OCI-LY3 (cell line): ENCODE results near the gene PAPOLB.

Experiments
- H2AFZ ChIP-seq: fragments of 200-600, 300-600 bp; shearing (Covaris generic); 2 replicates; pipeline ENCODE4 v1.6.0; 2014; ENCODE audit warnings: antibody characterized with exemption, low read depth, low read length
- H3K27ac ChIP-seq: fragments of 200-600, 300-600 bp; sonication (generic); 2 replicates; pipeline ENCODE4 v1.5.1; 2014; ENCODE audit warnings: mild to moderate bottlenecking, low read length, moderate library complexity, mixed read lengths
- H3K27me3 ChIP-seq: fragments of 200-600, 300-600 bp; sonication (generic); 2 replicates; pipeline ENCODE4 v1.6.1; 2014; ENCODE audit warnings: low read depth, low read length, mixed read lengths
- H3K36me3 ChIP-seq: fragments of 200-600, 300-600 bp; sonication (generic); replicated peaks from 2 replicates; pipeline ENCODE3; 2014; ENCODE audit warnings: low read depth, low read length, mixed read lengths
- H3K4me1 ChIP-seq: fragments of 300-600, 200-600 bp; sonication (generic); 2 replicates; pipeline ENCODE4 v1.6.1; 2014; ENCODE audit warnings: low read length, mixed read lengths
- H3K4me2 ChIP-seq: fragments of 200-600, 300-600 bp; sonication (generic); 2 replicates; pipeline ENCODE4 v1.6.1; 2014; ENCODE audit warnings: low read length, mixed read lengths
- H3K4me3 ChIP-seq: fragments of 300-600, 200-600 bp; sonication (generic); 2 replicates; pipeline ENCODE4 v1.5.1; 2014; ENCODE audit warnings: antibody characterized with exemption, mild to moderate bottlenecking, low read length, moderate library complexity
- H3K79me2 ChIP-seq: fragments of 300-600, 200-600 bp; shearing (Covaris generic); 2 replicates; pipeline ENCODE4 v1.6.1; 2014; ENCODE audit warnings: mild to moderate bottlenecking, low read length, mixed read lengths
- H3K9ac ChIP-seq: fragments of 300-600, 200-600 bp; shearing (Covaris generic); 2 replicates; pipeline ENCODE4 v1.6.0; 2014; ENCODE audit warnings: mild to moderate bottlenecking, low read length, moderate library complexity
- H3K9me3 ChIP-seq: fragments of 200-600, 300-600 bp; shearing (Covaris generic); 2 replicates; pipeline ENCODE4 v1.6.1; 2014; ENCODE audit warnings: low read length, mixed read lengths; ENCODE audit not compliant: insufficient read depth
- H4K20me1 ChIP-seq: fragments of 200-600, 300-600 bp; sonication (generic); 2 replicates; pipeline ENCODE4 v1.6.1; 2016; ENCODE audit warnings: low read length, mixed read lengths; ENCODE audit not compliant: insufficient read depth
- CTCF ChIP-seq: fragments of 200-600, 300-600 bp; sonication (generic); IDR thresholded peaks from 2 replicates; pipeline ENCODE4 v1.5.1; 2014; ENCODE audit warnings: antibody characterized with exemption, low read length, low read depth
- EZH2phosphoT487 ChIP-seq: fragments of 200-600 bp; shearing (Covaris generic); IDR thresholded peaks from 2 replicates; pipeline ENCODE4 v1.6.1; 2018; ENCODE audit warnings: antibody characterized with exemption, mixed run types, low read depth

Gene PAPOLB

GRCh38 chr7:4819560-4820404 lies 42.0 kb downstream of the PAPOLB start:
- H3K4me3 ChIP-seq: no peak overlapping the region
- H3K4me2 ChIP-seq: no peak overlapping the region
- no peaks in the 10 kb centered on the region for H3K36me3 ChIP-seq
- H3K9me3 ChIP-seq: no peaks in the 10 kb centered on the region
- H2AFZ ChIP-seq: no peak overlapping the region
- H3K79me2 ChIP-seq: no peaks in the 10 kb centered on the region
- no peaks in the 10 kb centered on the region for H3K4me1 ChIP-seq
- H3K27ac ChIP-seq: no peak overlapping the region
- H3K9ac ChIP-seq: no peak overlapping the region
- H4K20me1 ChIP-seq: no peaks in the 10 kb centered on the region
- no peak for TF ChIP-seq EZH2phosphoT487
- no peak for TF ChIP-seq CTCF
- no peaks in the 10 kb centered on the region for H3K27me3 ChIP-seq

GRCh38 chr7:4818000-4818794 lies 43.6 kb downstream of the PAPOLB start:
- Histone ChIP-seq H3K4me2 (no peak overlapping the region), H2AFZ (no peak overlapping the region), H3K27me3 (no peaks in the 10 kb centered on the region), H3K9ac (no peak overlapping the region), H3K4me1 (no peaks in the 10 kb centered on the region), H3K79me2 (no peaks in the 10 kb centered on the region), H3K27ac (no peak overlapping the region), H3K9me3 (no peaks in the 10 kb centered on the region), H3K36me3 (no peaks in the 10 kb centered on the region), H3K4me3 (no peak overlapping the region), H4K20me1 (no peaks in the 10 kb centered on the region)
- TF ChIP-seq EZH2phosphoT487: no peak
- no peak for TF ChIP-seq CTCF

GRCh38 chr7:4817178-4817901 lies 44.5 kb downstream of the PAPOLB start:
- no peak overlapping the region for H3K4me3 ChIP-seq
- H2AFZ ChIP-seq: no peak overlapping the region
- TF ChIP-seq CTCF (no peak), EZH2phosphoT487 (no peak)
- no peaks in the 10 kb centered on the region for H3K27me3 ChIP-seq
- no peaks in the 10 kb centered on the region for H4K20me1 ChIP-seq
- H3K4me2 ChIP-seq: no peak overlapping the region
- no peaks in the 10 kb centered on the region for H3K79me2 ChIP-seq
- H3K9me3 ChIP-seq: no peaks in the 10 kb centered on the region
- no peak overlapping the region for H3K27ac ChIP-seq
- no peaks in the 10 kb centered on the region for H3K4me1 ChIP-seq
- H3K36me3 ChIP-seq: no peaks in the 10 kb centered on the region
- no peak overlapping the region for H3K9ac ChIP-seq
